HEK293T (cell line): ENCODE measurements around the gene NUDT15.

Source experiments
- CTCF ChIA-PET: fragments of 350-600 bp; formaldehyde crosslinking; extraction: SDS; loops from one replicate; lab custom pipeline; 2021; ENCODE audit warnings: antibody characterized with exemption, inconsistent platforms; lab: Yijun Ruan, JAX
- POLR2A ChIA-PET: fragments of 350-600 bp; formaldehyde crosslinking; extraction: SDS; loops from one replicate; lab custom pipeline; 2020; ENCODE audit warnings: antibody characterized with exemption, inconsistent platforms; lab: Yijun Ruan, JAX
- DNase-seq: peaks from one replicate; pipeline ENCODE4 v3.0.0; 2012; ENCODE audit warnings: mixed read lengths; ENCODE audit errors: extremely low spot score
- ARNT ChIP-seq: fragments of 450-650 bp; IDR thresholded peaks from 2 replicates; pipeline ENCODE4 v1.6.1; 2017; ENCODE audit warnings: mild to moderate bottlenecking
- BHLHE40 ChIP-seq: fragments of 450-650 bp; IDR thresholded peaks from 2 replicates; pipeline ENCODE4 v1.6.1; 2016; ENCODE audit warnings: mild to moderate bottlenecking, moderate library complexity, borderline replicate concordance
- CTBP1 ChIP-seq: fragments of 450-650 bp; IDR thresholded peaks from 2 replicates; pipeline ENCODE4 v1.6.1; 2016; ENCODE audit warnings: borderline replicate concordance
- ELF4 ChIP-seq: fragments of 450-650 bp; IDR thresholded peaks from 2 replicates; pipeline ENCODE4 v1.6.1; 2017; ENCODE audit warnings: antibody characterized with exemption
- FOXA1 ChIP-seq: fragments of 450-650 bp; IDR thresholded peaks from 2 replicates; pipeline ENCODE4 v1.6.1; 2016; ENCODE audit warnings: mild to moderate bottlenecking
- FOXK2 ChIP-seq: fragments of 450-650 bp; IDR thresholded peaks from 2 replicates; pipeline ENCODE4 v1.6.1; 2016; ENCODE audit warnings: mild to moderate bottlenecking
- FOXM1 ChIP-seq: fragments of 450-650 bp; IDR thresholded peaks from 2 replicates; pipeline ENCODE4 v1.6.1; 2017; ENCODE audit warnings: mild to moderate bottlenecking, borderline replicate concordance
- HDGF ChIP-seq: fragments of 450-650 bp; IDR thresholded peaks from 2 replicates; pipeline ENCODE4 v1.6.1; 2017; ENCODE audit warnings: antibody characterized with exemption, borderline replicate concordance
- L3MBTL2 ChIP-seq: fragments of 450-650 bp; conservative IDR thresholded peaks from 2 replicates; pipeline ENCODE4 v1.6.1; 2016; ENCODE audit warnings: mild to moderate bottlenecking
- LEF1 ChIP-seq: fragments of 450-650 bp; IDR thresholded peaks from 2 replicates; pipeline ENCODE4 v1.6.1; 2017; ENCODE audit warnings: mild to moderate bottlenecking, borderline replicate concordance
- NFRKB ChIP-seq: fragments of 450-650 bp; IDR thresholded peaks from 2 replicates; pipeline ENCODE4 v1.6.1; 2016; ENCODE audit warnings: mild to moderate bottlenecking, moderate library complexity
- SP1 ChIP-seq: fragments of 450-650 bp; IDR thresholded peaks from 2 replicates; pipeline ENCODE4 v1.6.1; 2017
- SUZ12 ChIP-seq: fragments of 450-650 bp; IDR thresholded peaks from 2 replicates; pipeline ENCODE4 v1.6.1; 2016; ENCODE audit warnings: mild to moderate bottlenecking
- TARDBP ChIP-seq: fragments of 450-650 bp; IDR thresholded peaks from 2 replicates; pipeline ENCODE4 v1.6.1; 2016
- ZNF384 ChIP-seq: fragments of 450-650 bp; IDR thresholded peaks from 2 replicates; pipeline ENCODE4 v1.6.1; 2016
- TF ChIP-seq, protein P1 (sequence below): fragments of 450-650 bp; IDR thresholded peaks from 2 replicates; pipeline ENCODE4 v1.6.1; 2016

NUDT15 gene

DNA sequence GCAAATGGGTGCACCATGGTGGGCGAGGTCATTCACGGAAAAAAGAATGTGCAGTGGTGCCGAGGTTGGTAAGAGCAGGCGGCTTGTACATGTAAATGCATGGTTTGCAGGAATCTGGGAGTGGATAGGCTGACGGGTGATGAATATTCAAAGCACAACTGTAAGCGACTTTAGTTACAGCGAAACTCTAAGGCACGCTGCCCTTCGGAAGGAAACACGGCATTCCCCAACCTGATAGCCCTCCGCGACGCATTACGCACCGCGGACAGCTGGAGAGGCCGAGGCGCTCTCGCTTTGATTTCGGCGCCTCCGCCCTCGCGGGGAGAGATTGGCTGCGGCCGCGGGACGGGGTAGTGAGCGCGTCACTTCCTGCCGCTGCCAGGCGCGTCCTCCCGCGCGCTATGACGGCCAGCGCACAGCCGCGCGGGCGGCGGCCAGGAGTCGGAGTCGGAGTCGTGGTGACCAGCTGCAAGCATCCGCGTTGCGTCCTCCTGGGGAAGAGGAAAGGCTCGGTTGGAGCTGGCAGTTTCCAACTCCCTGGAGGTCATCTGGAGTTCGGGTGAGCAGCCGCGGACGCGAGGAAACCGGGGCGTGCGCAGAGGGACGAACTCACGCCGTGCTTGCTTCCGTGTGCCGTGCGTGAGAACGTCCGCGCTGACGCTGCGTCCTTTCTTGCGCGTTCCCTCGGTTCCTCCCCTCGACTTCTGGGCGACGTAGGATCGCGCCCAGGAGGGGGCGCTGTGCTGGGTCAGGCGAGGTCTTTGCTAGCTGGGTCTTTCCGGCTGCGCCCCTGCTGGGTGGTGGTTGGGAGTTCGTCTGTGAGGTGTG, at the start of gene NUDT15:
NUDT15 (plus strand) TSS at position 381 of the 828 bp plus-strand sequence; CDS start at position 402, 21 bp downstream.
- POLR2A ChIA-PET, result interaction anchor here (0.7 to 2.8 kb wide), 9 partner anchors 9 to 543 kb away, joined by 3 to 17 read pairs (median 4); partner anchors contain the start of genes MED4 and SUCLA2
- TF ChIP-seq BHLHE40 (no peak), ELF4 (peak; percentile 88), TARDBP (no peak), ZNF384 (no peak), SUZ12 (no peak), FOXK2 (no peak), FOXA1 (no peak), ARNT (peak; percentile 90), L3MBTL2 (peak; percentile 95), SP1 (no peak), CTBP1 (peak; percentile 85), NFRKB (no peak), LEF1 (no peak), HDGF (no peak), FOXM1 (no peak)
- TF ChIP-seq, protein P1, sequence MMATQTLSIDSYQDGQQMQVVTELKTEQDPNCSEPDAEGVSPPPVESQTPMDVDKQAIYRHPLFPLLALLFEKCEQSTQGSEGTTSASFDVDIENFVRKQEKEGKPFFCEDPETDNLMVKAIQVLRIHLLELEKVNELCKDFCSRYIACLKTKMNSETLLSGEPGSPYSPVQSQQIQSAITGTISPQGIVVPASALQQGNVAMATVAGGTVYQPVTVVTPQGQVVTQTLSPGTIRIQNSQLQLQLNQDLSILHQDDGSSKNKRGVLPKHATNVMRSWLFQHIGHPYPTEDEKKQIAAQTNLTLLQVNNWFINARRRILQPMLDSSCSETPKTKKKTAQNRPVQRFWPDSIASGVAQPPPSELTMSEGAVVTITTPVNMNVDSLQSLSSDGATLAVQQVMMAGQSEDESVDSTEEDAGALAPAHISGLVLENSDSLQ, result peak; percentile 56
- CTCF ChIA-PET, result interaction anchor here (1.0 to 2.0 kb wide), 4 partner anchors 9 to 50 kb away, joined by 3 to 10 read pairs (median 4); no protein-coding TSS in a partner anchor
- DNase-seq, result peak; percentile 92

DNA sequence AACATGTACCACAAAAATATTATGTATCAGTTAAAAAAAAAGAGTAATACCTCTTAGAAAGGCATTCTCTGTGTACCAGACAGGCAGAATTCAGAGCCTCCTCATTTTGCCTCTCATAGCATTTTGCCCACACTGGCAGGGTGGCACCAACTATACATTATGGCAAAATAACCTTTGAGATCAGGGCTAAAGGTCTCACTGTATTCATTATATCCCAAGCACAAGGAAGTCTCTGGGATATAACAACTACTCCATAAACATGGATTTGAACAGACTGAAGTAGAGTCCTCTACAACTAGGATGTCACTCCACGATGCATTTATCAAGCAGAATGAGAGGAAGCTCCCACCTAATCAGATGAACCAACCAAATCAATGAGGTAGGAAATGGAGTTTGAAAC, 47.1 kb upstream of the NUDT15 start:
- CTCF ChIA-PET, result no interaction called here
- DNase-seq, result no peak
- no peak for TF ChIP-seq CTBP1
- no peak for TF ChIP-seq SP1
- no peak for TF ChIP-seq ARNT
- TF ChIP-seq LEF1, result no peak
- POLR2A ChIA-PET, result no interaction called here

DNA sequence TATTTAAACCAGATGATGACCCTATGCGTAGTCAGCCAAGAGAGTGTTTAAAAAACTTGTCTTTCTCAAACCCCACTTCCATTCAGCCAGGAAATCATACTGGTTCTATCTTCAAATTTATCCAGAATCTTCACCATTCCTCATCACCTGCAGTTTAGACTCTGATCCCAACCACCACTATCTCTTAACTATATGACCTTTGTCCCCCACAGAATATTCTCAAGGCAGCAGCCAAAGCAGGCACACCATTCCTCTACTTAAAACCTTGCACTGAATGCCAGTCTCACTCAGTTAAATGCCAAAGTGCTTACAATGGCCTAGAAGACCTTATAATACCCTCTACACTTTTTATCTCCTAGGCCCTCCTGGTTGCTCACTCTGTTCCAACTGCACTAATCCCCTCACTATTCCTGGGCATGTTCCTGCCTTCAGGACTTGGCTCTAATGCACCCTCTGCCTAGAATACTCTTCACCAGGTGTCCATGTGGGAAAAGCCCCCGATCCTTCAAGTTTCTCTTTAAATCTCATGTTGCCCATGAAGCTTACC, 46.5 kb upstream of the NUDT15 start:
- TF ChIP-seq, protein P1, result no peak
- TF ChIP-seq CTBP1 (no peak), SUZ12 (no peak), ARNT (no peak), NFRKB (no peak), L3MBTL2 (no peak), LEF1 (no peak), FOXM1 (no peak), FOXK2 (no peak), ZNF384 (no peak), HDGF (no peak), BHLHE40 (no peak), SP1 (no peak), FOXA1 (no peak), TARDBP (no peak), ELF4 (no peak)
- no peak for DNase-seq
- ChIA-PET CTCF (no interaction called here), POLR2A (no interaction called here)

DNA sequence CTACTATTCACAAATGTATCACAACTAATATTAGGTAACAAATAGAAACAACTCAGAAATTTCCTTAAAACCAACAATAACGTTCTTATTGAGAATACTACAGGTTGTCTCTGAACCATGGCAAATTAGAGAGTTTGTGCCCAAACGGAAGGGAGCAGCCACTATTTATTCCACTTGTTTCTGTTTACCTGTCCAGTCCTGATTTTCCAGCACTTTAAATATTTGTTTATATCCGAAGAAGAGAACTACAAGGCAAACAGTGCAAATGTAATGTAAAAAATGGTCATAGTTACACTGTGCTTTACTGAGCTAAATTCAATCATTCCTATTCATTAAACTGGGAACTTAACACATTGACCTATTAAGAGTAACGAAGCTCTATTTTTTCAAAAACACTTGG, 45.7 kb upstream of the NUDT15 start:
- POLR2A ChIA-PET, result no interaction called here
- TF ChIP-seq BHLHE40 (no peak), FOXA1 (no peak), LEF1 (no peak), FOXM1 (no peak), SP1 (no peak), SUZ12 (no peak), ARNT (no peak)
- TF ChIP-seq, protein P1, result no peak
- DNase-seq, result no peak
- CTCF ChIA-PET, result no interaction called here

DNA sequence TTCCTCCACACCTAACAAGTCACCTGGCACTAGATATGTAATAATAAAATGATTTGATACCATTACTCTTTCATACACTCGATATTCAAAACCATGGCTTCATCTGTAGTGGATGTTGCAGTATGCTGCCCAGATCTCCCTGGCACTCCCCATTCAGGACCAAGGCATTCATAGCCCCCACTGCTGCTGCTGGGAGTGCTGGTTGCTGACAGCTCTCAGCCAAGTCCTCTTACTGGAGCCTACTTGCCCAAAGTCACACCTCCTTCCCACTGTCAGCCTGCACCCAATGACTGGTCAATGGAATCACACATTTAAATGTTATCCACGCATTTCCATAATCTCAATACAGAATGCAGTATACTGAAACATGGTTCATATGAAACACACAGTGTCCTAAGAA, 40.1 kb upstream of the NUDT15 start:
- POLR2A ChIA-PET, result no interaction called here
- no peak for TF ChIP-seq CTBP1
- TF ChIP-seq ELF4, result no peak
- CTCF ChIA-PET, result interaction anchor here (1.9 kb wide), 1 partner anchor 41 kb away, joined by 4 read pairs; no protein-coding TSS in a partner anchor
- DNase-seq, result no peak

DNA sequence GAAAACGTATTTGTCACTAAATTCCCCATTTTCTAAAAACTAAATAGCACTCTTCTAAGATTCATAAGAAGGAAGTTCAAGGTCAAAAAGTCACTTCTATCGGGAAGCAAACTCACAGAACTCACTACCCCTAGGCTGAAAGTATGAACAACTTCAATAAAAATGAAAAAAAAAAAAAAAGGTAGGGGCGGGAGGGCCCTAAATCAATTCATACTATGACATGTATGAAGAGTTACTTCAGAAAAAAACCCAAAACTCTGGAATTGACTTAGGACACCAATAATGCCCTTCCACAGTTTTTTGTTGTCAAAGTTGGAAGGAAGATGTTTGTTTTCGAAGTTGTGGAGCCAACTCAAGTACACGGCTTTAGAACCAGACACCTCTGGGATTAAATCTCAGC, 37.6 kb upstream of the NUDT15 start:
- CTCF ChIA-PET, result no interaction called here

More for the DNA sequence above, 37.6 kb upstream of the NUDT15 start:
- no peak for DNase-seq
- TF ChIP-seq ZNF384 (peak; percentile 72), FOXK2 (no peak), L3MBTL2 (no peak), HDGF (no peak), TARDBP (no peak), ELF4 (no peak)
- TF ChIP-seq, protein P1, result peak; percentile 56
- POLR2A ChIA-PET, result no interaction called here
